ENCODE results near the gene PITHD1. TPM values are rescaled to one million over a fixed set of nuclear protein-coding genes. Genes with fewer than 3 reads are reported as not detected.
"Not testable (repeated sequence)": the region's sequence is repeated elsewhere in the genome, so short reads cannot be mapped to it uniquely, and the experiment has no call there.

PITHD1 gene
- total and polyA plus RNA-seq, 4 experiments from 2014 or later = 65.3 to 82.2 (median 80.2) TPM

GRCh38 chr1:23802809-23803342 lies 24.7 kb downstream of the PITHD1 start:
- Mint-ChIP-seq H3K4me3 (peak overlapping the region in 2 of 8 donors; percentile 9 to 10), H3K27ac (peak overlapping the region; percentile 60 to 93 (median 82)), H3K4me1 (peaks cover 8 to 38% (median 21%) of the 10 kb centered on the region in 4 donors), H3K36me3 (peaks cover 10 to 21% of the 10 kb centered on the region in 2 donors)
- DNase-seq; H3K36me3 ChIP-seq (ENCODE audit: insufficient read depth, low read length); H3K9me3 Mint-ChIP-seq; H3K4me3 ChIP-seq (ENCODE audit: low read length in 2 of 2); H3K9me3 ChIP-seq (ENCODE audit: control insufficient read depth in 1 of 2, low read length in 2 of 2); H3K27me3 ChIP-seq (ENCODE audit: insufficient read depth, low read length); H3K27ac ChIP-seq (ENCODE audit: low read depth, low read length); H3K27me3 Mint-ChIP-seq: not testable (repeated sequence)
- H3K4me1 ChIP-seq (ENCODE audit: insufficient read depth, low read length) = peaks cover 23% of the 10 kb centered on the region
- ChIA-PET CTCF (ENCODE audit: partially characterized antibody) (interaction anchor here (0.9 to 3.5 kb wide), 3 partner anchors 7 to 31 kb away, joined by 3 to 27 read pairs (median 3); no protein-coding TSS in a partner anchor), POLR2A (ENCODE audit: partially characterized antibody) (interaction anchor here (0.6 to 5.6 kb wide), 4 partner anchors 12 to 25 kb away, joined by 3 to 70 read pairs (median 55); partner anchors contain the start of genes HMGCL, LYPLA2 and PITHD1)
- intact Hi-C loops (cut with micrococcal nuclease) = loop anchor here (10.0 kb wide), 1 partner anchor 152 kb away; the partner anchor contains the start of gene PNRC2

- no peak overlapping the region for H3K4me3 Mint-ChIP-seq
- intact Hi-C loops (cut with micrococcal nuclease) = loop anchor here (10.0 kb wide), 1 partner anchor 151 kb away; the partner anchor contains the start of gene PNRC2
Observed at GRCh38 chr1:23803674-23804073, 25.5 kb downstream of the PITHD1 start.

GRCh38 chr1:23804183-23804835 lies 26.1 kb downstream of the PITHD1 start:
- peaks cover 18% of the 10 kb centered on the region for H3K4me1 ChIP-seq (ENCODE audit: insufficient read depth, low read length)
- CTCF ChIA-PET (ENCODE audit: partially characterized antibody) = interaction anchor here (1.5 kb wide), 1 partner anchor 32 kb away, joined by 5 read pairs; no protein-coding TSS in a partner anchor
- peak overlapping the region in 2 of 8 donors; percentile 24 to 35 for H3K4me3 Mint-ChIP-seq
- no peak overlapping the region for H3K4me3 ChIP-seq (ENCODE audit: low read length in 2 of 2)
- no peaks in the 10 kb centered on the region for H3K27me3 Mint-ChIP-seq
- POLR2A ChIA-PET (ENCODE audit: partially characterized antibody) = interaction anchor here (5.6 kb wide), 1 partner anchor 21 kb away, joined by 51 read pairs; the partner anchor contains the start of gene HMGCL
- H3K27ac ChIP-seq (ENCODE audit: low read depth, low read length) = no peak overlapping the region
- no peaks in the 10 kb centered on the region for H3K36me3 ChIP-seq (ENCODE audit: insufficient read depth, low read length)
- peaks cover 11 to 21% of the 10 kb centered on the region in 2 donors for H3K36me3 Mint-ChIP-seq
- intact Hi-C loops (cut with micrococcal nuclease) = loop anchor here (10.0 kb wide), 1 partner anchor 150 kb away; the partner anchor contains the start of gene PNRC2
- H3K9me3 ChIP-seq (ENCODE audit: control insufficient read depth in 1 of 2, low read length in 2 of 2) = no peaks in the 10 kb centered on the region
- H3K4me1 Mint-ChIP-seq = peaks cover 6 to 28% (median 16%) of the 10 kb centered on the region in 4 donors
- DNase-seq = no peak
- H3K9me3 Mint-ChIP-seq = no peaks in the 10 kb centered on the region
- no peaks in the 10 kb centered on the region for H3K27me3 ChIP-seq (ENCODE audit: insufficient read depth, low read length)
- peak overlapping the region in 5 of 7 donors; percentile 32 to 62 (median 37) for H3K27ac Mint-ChIP-seq

More at GRCh38 chr1:23803674-23804073, 25.5 kb downstream of the PITHD1 start:
- no peak for DNase-seq
- no peaks in the 10 kb centered on the region for H3K9me3 ChIP-seq (ENCODE audit: control insufficient read depth in 1 of 2, low read length in 2 of 2)
- H3K27ac ChIP-seq (ENCODE audit: low read depth, low read length) = no peak overlapping the region
- ChIA-PET POLR2A (ENCODE audit: partially characterized antibody) (interaction anchor here (5.6 kb wide), 1 partner anchor 21 kb away, joined by 51 read pairs; the partner anchor contains the start of gene HMGCL), CTCF (ENCODE audit: partially characterized antibody) (no interaction called here)
- H3K9me3 Mint-ChIP-seq = no peaks in the 10 kb centered on the region
- H3K27me3 Mint-ChIP-seq = no peaks in the 10 kb centered on the region
- H3K4me1 ChIP-seq (ENCODE audit: insufficient read depth, low read length) = peaks cover 23% of the 10 kb centered on the region
- H3K27me3 ChIP-seq (ENCODE audit: insufficient read depth, low read length) = no peaks in the 10 kb centered on the region
- peaks cover 8 to 35% (median 20%) of the 10 kb centered on the region in 4 donors for H3K4me1 Mint-ChIP-seq
- peaks cover 11 to 21% of the 10 kb centered on the region in 2 donors for H3K36me3 Mint-ChIP-seq
- H3K27ac Mint-ChIP-seq = peak overlapping the region in 6 of 7 donors; percentile 32 to 84 (median 44)
- no peaks in the 10 kb centered on the region for H3K36me3 ChIP-seq (ENCODE audit: insufficient read depth, low read length)
- no peak overlapping the region for H3K4me3 ChIP-seq (ENCODE audit: low read length in 2 of 2)

DNA sequence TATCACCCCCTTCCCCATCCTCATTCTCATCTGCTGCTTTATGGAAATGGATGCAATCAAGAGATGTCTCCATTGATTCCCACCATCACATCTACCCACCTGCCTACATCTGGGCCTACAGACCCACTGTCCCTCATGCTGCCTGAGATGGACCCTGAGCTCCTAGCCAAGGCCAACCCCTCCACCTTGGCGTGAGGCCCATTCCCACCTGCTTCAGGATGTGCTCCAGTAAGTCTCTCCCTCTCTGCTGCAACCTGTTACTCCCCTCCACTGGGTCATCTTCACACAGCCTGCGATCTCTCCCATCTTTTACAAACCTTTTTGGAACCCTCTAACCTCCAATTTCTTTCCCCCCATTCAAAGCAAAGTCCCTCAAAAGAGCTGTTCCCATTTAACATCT lies 26.8 kb downstream of the PITHD1 start:
- Mint-ChIP-seq H3K36me3 (peaks cover 11 to 19% of the 10 kb centered on the region in 2 donors), H3K4me1 (peaks cover 6 to 27% (median 14%) of the 10 kb centered on the region in 4 donors), H3K27ac (peak overlapping the region in 4 of 7 donors; percentile 37 to 77 (median 62)), H3K4me3 (peak overlapping the region in 2 of 8 donors; percentile 10 to 23), H3K9me3 (no peaks in the 10 kb centered on the region), H3K27me3 (no peaks in the 10 kb centered on the region)
- Histone ChIP-seq H3K27me3 (ENCODE audit: insufficient read depth, low read length) (no peaks in the 10 kb centered on the region), H3K9me3 (ENCODE audit: control insufficient read depth in 1 of 2, low read length in 2 of 2) (no peaks in the 10 kb centered on the region), H3K36me3 (ENCODE audit: insufficient read depth, low read length) (no peaks in the 10 kb centered on the region), H3K27ac (ENCODE audit: low read depth, low read length) (no peak overlapping the region), H3K4me3 (ENCODE audit: low read length in 2 of 2) (no peak overlapping the region), H3K4me1 (ENCODE audit: insufficient read depth, low read length) (peaks cover 17% of the 10 kb centered on the region)
- intact Hi-C loops (cut with micrococcal nuclease) = loop anchor here (10.0 kb wide), 1 partner anchor 150 kb away; the partner anchor contains the start of gene PNRC2
- ChIA-PET POLR2A (ENCODE audit: partially characterized antibody) (interaction anchor here (0.8 kb wide), 1 partner anchor 20 kb away, joined by 3 read pairs; the partner anchor contains the start of gene HMGCL), CTCF (ENCODE audit: partially characterized antibody) (interaction anchor here (1.5 kb wide), 1 partner anchor 33 kb away, joined by 5 read pairs; no protein-coding TSS in a partner anchor)
- DNase-seq = no peak

DNA sequence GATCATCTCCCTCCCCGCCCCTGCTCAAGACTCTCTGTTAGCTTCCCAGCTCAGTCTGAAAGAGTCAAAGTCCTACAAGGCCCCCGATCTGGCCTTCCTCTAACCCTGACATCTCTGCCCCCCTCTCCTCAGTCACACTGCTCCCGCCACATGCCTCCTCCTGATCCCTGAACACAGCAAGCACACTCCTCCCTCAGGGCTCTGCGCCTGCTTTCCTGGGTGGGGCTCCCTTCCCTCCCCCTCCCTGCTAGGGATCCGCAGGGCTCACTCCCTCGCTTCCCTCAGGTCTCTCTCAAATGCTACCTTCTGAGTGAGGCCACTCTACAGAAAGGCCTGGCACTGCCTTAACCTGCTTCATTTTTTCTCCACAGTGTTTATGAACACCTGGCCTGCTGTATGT lies 28.1 kb downstream of the PITHD1 start:
- Mint-ChIP-seq H3K4me1 (peaks cover 8 to 31% (median 16%) of the 10 kb centered on the region in 4 donors), H3K36me3 (peaks cover 17 to 22% of the 10 kb centered on the region in 2 donors), H3K9me3 (no peaks in the 10 kb centered on the region), H3K27me3 (no peaks in the 10 kb centered on the region), H3K4me3 (no peak overlapping the region), H3K27ac (peak overlapping the region in 3 of 7 donors; percentile 42 to 87 (median 79))
- H3K27me3 ChIP-seq (ENCODE audit: insufficient read depth, low read length) = no peaks in the 10 kb centered on the region
- no peak for DNase-seq
- peaks cover 16% of the 10 kb centered on the region for H3K4me1 ChIP-seq (ENCODE audit: insufficient read depth, low read length)
- intact Hi-C loops (cut with micrococcal nuclease) = loop anchor here (10.0 kb wide), 1 partner anchor 149 kb away; the partner anchor contains the start of gene PNRC2
- no peak overlapping the region for H3K4me3 ChIP-seq (ENCODE audit: low read length in 2 of 2)
- CTCF ChIA-PET (ENCODE audit: partially characterized antibody) = interaction anchor here (0.8 to 0.9 kb wide), 2 partner anchors 11 to 17 kb away, joined by 3 read pairs; no protein-coding TSS in a partner anchor
- H3K9me3 ChIP-seq (ENCODE audit: control insufficient read depth in 1 of 2, low read length in 2 of 2) = no peaks in the 10 kb centered on the region
- POLR2A ChIA-PET (ENCODE audit: partially characterized antibody) = interaction anchor here (1.2 kb wide), 1 partner anchor 19 kb away, joined by 6 read pairs; the partner anchor contains the start of gene HMGCL
- no peak overlapping the region for H3K27ac ChIP-seq (ENCODE audit: low read depth, low read length)
- H3K36me3 ChIP-seq (ENCODE audit: insufficient read depth, low read length) = no peaks in the 10 kb centered on the region

DNA sequence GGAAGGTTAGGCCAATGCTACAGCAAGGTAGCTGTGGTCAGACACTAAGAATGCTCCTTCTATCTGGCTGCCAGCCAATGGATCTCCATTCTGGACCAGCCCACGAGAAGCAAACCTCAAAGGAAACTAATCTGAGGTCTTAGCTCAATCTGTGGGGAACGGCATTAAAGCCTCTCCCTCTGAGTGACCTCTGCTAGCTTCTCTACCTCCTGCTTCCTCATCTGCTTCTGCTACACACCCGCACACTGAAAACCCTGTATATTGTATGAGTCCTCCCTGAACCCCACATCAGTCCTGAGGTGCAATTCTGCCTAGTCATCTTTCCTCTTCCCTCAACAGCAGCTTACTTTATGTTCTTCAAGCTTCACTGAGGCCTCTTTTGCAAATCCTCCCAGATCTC lies 29.2 kb downstream of the PITHD1 start:
- Histone ChIP-seq H3K36me3 (ENCODE audit: insufficient read depth, low read length) (no peaks in the 10 kb centered on the region), H3K4me1 (ENCODE audit: insufficient read depth, low read length) (peaks cover 9% of the 10 kb centered on the region), H3K27ac (ENCODE audit: low read depth, low read length) (no peak overlapping the region), H3K4me3 (ENCODE audit: low read length in 2 of 2) (no peak overlapping the region), H3K27me3 (ENCODE audit: insufficient read depth, low read length) (no peaks in the 10 kb centered on the region), H3K9me3 (ENCODE audit: control insufficient read depth in 1 of 2, low read length in 2 of 2) (no peaks in the 10 kb centered on the region)
- peaks cover 20 to 29% of the 10 kb centered on the region in 2 donors for H3K36me3 Mint-ChIP-seq
- no peaks in the 10 kb centered on the region for H3K27me3 Mint-ChIP-seq
- H3K4me1 Mint-ChIP-seq = peaks cover 7 to 21% (median 17%) of the 10 kb centered on the region in 4 donors
- no peaks in the 10 kb centered on the region for H3K9me3 Mint-ChIP-seq
- H3K4me3 Mint-ChIP-seq = no peak overlapping the region
- peak overlapping the region in 4 of 7 donors; percentile 18 to 87 (median 48) for H3K27ac Mint-ChIP-seq
- no peak for DNase-seq
- intact Hi-C loops (cut with micrococcal nuclease) = loop anchor here (10.0 kb wide), 1 partner anchor 147 kb away; the partner anchor contains the start of gene PNRC2
- CTCF ChIA-PET (ENCODE audit: partially characterized antibody) = interaction anchor here (0.8 to 1.4 kb wide), 5 partner anchors 17 to 220 kb away, joined by 3 to 4 read pairs (median 3); no protein-coding TSS in a partner anchor
- POLR2A ChIA-PET (ENCODE audit: partially characterized antibody) = interaction anchor here (0.6 to 1.3 kb wide), 3 partner anchors 14 to 29 kb away, joined by 3 to 6 read pairs (median 4); partner anchors contain the start of genes HMGCL and PITHD1

All from CD4-positive, alpha-beta memory T cell (primary cell).